Naive thymus-derived CD4-positive, alpha-beta T cell (primary cell): ENCODE results near the gene SLC25A3. TPM values are rescaled to one million over a fixed set of nuclear protein-coding genes. Genes with fewer than 3 reads are reported as not detected.

ENCODE experiments used
- ATAC-seq: fragments of 150-1000 bp; cut with Tn5 transposase; 2 replicates; pipeline ENCODE4 v1.10.0; 2021; ENCODE audit warnings: mild to moderate bottlenecking, moderate library complexity
- CTCF ChIA-PET: fragments of 350-600 bp; sonication (Branson Sonifier 250); formaldehyde crosslinking; loops from one replicate; lab custom pipeline; 2021; ENCODE audit warnings: antibody characterized with exemption; lab: Charles Lee
- POLR2A ChIA-PET: fragments of 350-600 bp; sonication (Branson Sonifier 250); formaldehyde crosslinking; loops from one replicate; lab custom pipeline; 2021; ENCODE audit warnings: antibody characterized with exemption, inconsistent platforms; lab: Charles Lee
- DNase-seq, 9 donors: peaks; one replicate each; pipeline versions ENCODE4 v3.0.0 to v3.0.0-alpha.2; 2020 to 2022; ENCODE audit warnings: mixed read lengths in 1 of 9
- H3K27ac ChIP-seq: one replicate; pipeline ENCODE4 v1.7.0; 2013; ENCODE audit warnings: mild to moderate bottlenecking, low read depth, low read length, moderate library complexity
- H3K27me3 ChIP-seq, 2 donors: one replicate each; pipeline ENCODE4 v1.7.0; 2013; ENCODE audit warnings: low read length in 2 of 2, mild to moderate bottlenecking in 2 of 2, moderate library complexity in 2 of 2; ENCODE audit not compliant: control insufficient read depth in 2 of 2, insufficient read depth in 2 of 2
- H3K36me3 ChIP-seq, 3 experiments: 1 replicate in 2 of 3; 2 replicates in 1 of 3; pipeline ENCODE4 v1.7.0; 2013; ENCODE audit warnings: low read length in 3 of 3, mild to moderate bottlenecking in 3 of 3, moderate library complexity in 1 of 3; ENCODE audit not compliant: insufficient read depth in 3 of 3, control insufficient read depth in 2 of 3
- H3K4me1 ChIP-seq, 2 donors: one replicate each; pipeline ENCODE4 v1.7.0; 2013; ENCODE audit warnings: low read length in 2 of 2, mild to moderate bottlenecking in 2 of 2, moderate library complexity in 1 of 2; ENCODE audit not compliant: control insufficient read depth in 2 of 2, insufficient read depth in 2 of 2
- H3K4me3 ChIP-seq: 2 replicates; pipeline ENCODE4 v1.7.0; 2013; ENCODE audit warnings: mild to moderate bottlenecking, low read length
- H3K9me3 ChIP-seq, 3 experiments: 1 replicate in 2 of 3; 2 replicates in 1 of 3; pipeline ENCODE4 v1.7.0; 2013; ENCODE audit warnings: low read length in 3 of 3; ENCODE audit not compliant: control insufficient read depth in 2 of 3
- H3K27ac Mint-ChIP-seq, 9 donors: one replicate each; pipeline ENCODE4 v1.8.0; 2020 to 2022; ENCODE audit warnings: mixed read lengths in 9 of 9, mild to moderate bottlenecking in 8 of 9, moderate library complexity in 5 of 9, inconsistent platforms in 2 of 9
- H3K27me3 Mint-ChIP-seq, 5 donors: one replicate each; pipeline ENCODE4 v1.8.0; 2021 to 2022; ENCODE audit warnings: mixed read lengths in 5 of 5, mild to moderate bottlenecking in 1 of 5
- H3K36me3 Mint-ChIP-seq, 5 donors: one replicate each; pipeline ENCODE4 v1.8.0; 2020 to 2022; ENCODE audit warnings: mixed read lengths in 5 of 5, mild to moderate bottlenecking in 3 of 5, inconsistent platforms in 1 of 5
- H3K4me1 Mint-ChIP-seq, 7 donors: one replicate each; pipeline ENCODE4 v1.8.0; 2020 to 2022; ENCODE audit warnings: mixed read lengths in 7 of 7, mild to moderate bottlenecking in 3 of 7, inconsistent platforms in 1 of 7
- H3K4me3 Mint-ChIP-seq, 10 donors: one replicate each; pipeline ENCODE4 v1.8.0; 2020 to 2022; ENCODE audit warnings: mild to moderate bottlenecking in 10 of 10, mixed read lengths in 10 of 10, moderate library complexity in 6 of 10, inconsistent platforms in 2 of 10
- H3K9me3 Mint-ChIP-seq, 11 donors: one replicate each; pipeline ENCODE4 v1.8.0; 2020 to 2022; ENCODE audit warnings: mixed read lengths in 11 of 11, mild to moderate bottlenecking in 4 of 11, inconsistent platforms in 1 of 11, moderate library complexity in 1 of 11
- intact Hi-C, 2 donors: fragments of 100-400 bp; cut with micrococcal nuclease; formaldehyde crosslinking; loops; one replicate each; pipeline ENCODE4 v1.15.1; 2023
- polyA plus RNA-seq, 2 donors: library from polyadenylated mRNA; unstranded; fragments of 300-500 nt; fragmentation: Illumina TruSeq; gene quantifications; one replicate each; pipeline ENCODE4 v1.2.3, GENCODE V29; 2021
- total RNA-seq, 6 experiments: library from RNA in 5 of 6; stranded (reverse) in 5 of 6; gene quantifications; 1 replicate in 5 of 6; 2 replicates in 1 of 6; pipeline ENCODE4 v1.2.3 and lab custom pipeline; 2021 to 2026

SLC25A3 gene
- total and polyA plus RNA-seq, 7 experiments from 2014 or later: 234 to 448 (median 314) TPM

GRCh38 chr12:98645572-98646067 lies 52.1 kb downstream of the SLC25A3 start:
- H3K4me1 ChIP-seq: peaks cover 0 to 8% of the 10 kb centered on the region in 2 donors
- ATAC-seq (no peak), DNase-seq (peak in 4 of 9 donors; percentile 5 to 12 (median 8))
- no peaks in the 10 kb centered on the region for H3K9me3 Mint-ChIP-seq
- intact Hi-C loops: loop anchor here (1.0 to 2.0 kb wide), 7 partner anchors 9 to 1739 kb away; partner anchors contain the start of genes NEDD1 (in 2 of the 2), SLC25A3 (in 2 of the 2), TMPO (in 2 of the 2) and BLTP3B (in 1 of the 2)
- peaks cover 7 to 40% (median 27%) of the 10 kb centered on the region in 7 donors for H3K4me1 Mint-ChIP-seq
- no peaks in the 10 kb centered on the region for H3K9me3 ChIP-seq
- peak overlapping the region; percentile 76 for H3K27ac ChIP-seq
- CTCF ChIA-PET: interaction anchor here (0.7 to 2.1 kb wide), 3 partner anchors 39 to 76 kb away, joined by 3 to 5 read pairs (median 3); partner anchors contain the start of gene SLC25A3
- H3K27me3 ChIP-seq: no peaks in the 10 kb centered on the region
- peak overlapping the region; percentile 72 for H3K4me3 ChIP-seq
- POLR2A ChIA-PET: interaction anchor here (0.7 to 1.6 kb wide), 3 partner anchors 25 to 132 kb away, joined by 3 to 20 read pairs (median 4); partner anchors contain the start of gene SLC25A3
- peak overlapping the region; percentile 56 to 91 (median 88) for H3K27ac Mint-ChIP-seq
- peak overlapping the region; percentile 90 to 100 (median 96) for H3K4me3 Mint-ChIP-seq
- peaks cover 0 to 12% (median 5%) of the 10 kb centered on the region in 5 donors for H3K36me3 Mint-ChIP-seq
- H3K36me3 ChIP-seq: peaks cover 0 to 25% (median 3%) of the 10 kb centered on the region in 3 experiments
- no peaks in the 10 kb centered on the region for H3K27me3 Mint-ChIP-seq

GRCh38 chr12:98646294-98647090 lies 53.0 kb downstream of the SLC25A3 start:
- Histone ChIP-seq H3K27ac (peak overlapping the region; percentile 28), H3K27me3 (no peaks in the 10 kb centered on the region), H3K4me1 (peaks cover 0 to 8% of the 10 kb centered on the region in 2 donors), H3K4me3 (peak overlapping the region; percentile 72), H3K9me3 (no peaks in the 10 kb centered on the region), H3K36me3 (peaks cover 0 to 25% (median 3%) of the 10 kb centered on the region in 3 experiments)
- Mint-ChIP-seq H3K36me3 (peaks cover 0 to 10% (median 5%) of the 10 kb centered on the region in 5 donors), H3K4me3 (peak overlapping the region; percentile 81 to 100 (median 96)), H3K4me1 (peaks cover 7 to 40% (median 26%) of the 10 kb centered on the region in 7 donors), H3K9me3 (no peaks in the 10 kb centered on the region), H3K27ac (peak overlapping the region; percentile 39 to 90 (median 74)), H3K27me3 (no peaks in the 10 kb centered on the region)
- CTCF ChIA-PET: interaction anchor here (0.7 to 2.1 kb wide), 3 partner anchors 40 to 77 kb away, joined by 3 to 5 read pairs (median 3); partner anchors contain the start of gene SLC25A3
- peak in 1 of 9 donors; percentile 10 for DNase-seq
- no peak for ATAC-seq
- POLR2A ChIA-PET: interaction anchor here (0.7 to 1.6 kb wide), 4 partner anchors 24 to 133 kb away, joined by 3 to 20 read pairs (median 4); partner anchors contain the start of gene SLC25A3
- intact Hi-C loops: no loop called here

- H3K27me3 Mint-ChIP-seq: no peaks in the 10 kb centered on the region
- DNase-seq (no peak), ATAC-seq (no peak)
- H3K36me3 Mint-ChIP-seq: peaks cover 0 to 11% (median 5%) of the 10 kb centered on the region in 5 donors
- no peak overlapping the region for H3K4me3 Mint-ChIP-seq
- H3K9me3 Mint-ChIP-seq: no peaks in the 10 kb centered on the region
- peaks cover 0 to 11% (median 3%) of the 10 kb centered on the region in 3 experiments for H3K36me3 ChIP-seq
- POLR2A ChIA-PET: interaction anchor here (1.2 to 1.6 kb wide), 3 partner anchors 13 to 58 kb away, joined by 4 to 6 read pairs (median 4); partner anchors contain the start of gene SLC25A3
- H3K4me1 Mint-ChIP-seq: peaks cover 11 to 28% (median 17%) of the 10 kb centered on the region in 7 donors
- H3K9me3 ChIP-seq: no peaks in the 10 kb centered on the region
- no peaks in the 10 kb centered on the region for H3K27me3 ChIP-seq
- intact Hi-C loops: no loop called here
- H3K27ac Mint-ChIP-seq: no peak overlapping the region
- H3K4me3 ChIP-seq: no peak overlapping the region
- CTCF ChIA-PET: interaction anchor here (0.6 to 5.4 kb wide), 7 partner anchors 11 to 226 kb away, joined by 3 to 59 read pairs (median 3); no protein-coding TSS in a partner anchor
- peaks cover 0 to 4% of the 10 kb centered on the region in 2 donors for H3K4me1 ChIP-seq
- H3K27ac ChIP-seq: no peak overlapping the region
Observed at GRCh38 chr12:98651328-98651727, 57.8 kb downstream of the SLC25A3 start.

- no peak overlapping the region for H3K27ac ChIP-seq
- Mint-ChIP-seq H3K36me3 (peaks cover 2 to 27% (median 12%) of the 10 kb centered on the region in 5 donors), H3K27ac (peak overlapping the region in 1 of 9 donors; percentile 70), H3K9me3 (no peaks in the 10 kb centered on the region), H3K4me1 (peaks cover 4 to 18% (median 12%) of the 10 kb centered on the region in 7 donors), H3K4me3 (no peak overlapping the region), H3K27me3 (no peaks in the 10 kb centered on the region)
- ChIA-PET CTCF (interaction anchor here (1.2 to 5.4 kb wide), 3 partner anchors 9 to 87 kb away, joined by 6 to 59 read pairs (median 7); no protein-coding TSS in a partner anchor), POLR2A (interaction anchor here (1.0 kb wide), 1 partner anchor 87 kb away, joined by 3 read pairs; no protein-coding TSS in a partner anchor)
- no peak overlapping the region for H3K4me3 ChIP-seq
- H3K27me3 ChIP-seq: no peaks in the 10 kb centered on the region
- peak in 7 of 9 donors; percentile 32 to 69 (median 51) for DNase-seq
- H3K4me1 ChIP-seq: no peaks in the 10 kb centered on the region
- peaks cover 3 to 24% (median 5%) of the 10 kb centered on the region in 3 experiments for H3K36me3 ChIP-seq
- no peaks in the 10 kb centered on the region for H3K9me3 ChIP-seq
- ATAC-seq: peak; percentile 64
- intact Hi-C loops: loop anchor here (1.0 to 2.0 kb wide), 8 partner anchors 9 to 229 kb away; partner anchors contain the start of genes APAF1 (in 1 of the 2), IKBIP (in 1 of the 2) and SLC25A3 (in 1 of the 2)
Observed at GRCh38 chr12:98653866-98654493, 60.5 kb downstream of the SLC25A3 start.

Other genes with a start within 250 kb of the SLC25A3 start
- gene TMPO, start 78.1 kb upstream of the SLC25A3 start, total RNA-seq: 100 to 1,000 TPM in 3 of 5 experiments, 10 to 100 TPM in 2; 88.1 to 267 (median 161) TPM
- 10 to 100 TPM; 62.8 to 70.4 TPM for gene TMPO, start 78.1 kb upstream of the SLC25A3 start, polyA plus RNA-seq
- 10 to 100 TPM in 1 of 5 experiments, 1 to 10 TPM in 4; 2.3 to 24.6 (median 6.1) TPM for gene IKBIP, start 51.1 kb downstream of the SLC25A3 start, total RNA-seq
- gene IKBIP, start 51.1 kb downstream of the SLC25A3 start, polyA plus RNA-seq: 1 to 10 TPM; 4.6 to 5.3 TPM
- gene APAF1, start 51.6 kb downstream of the SLC25A3 start, total RNA-seq: 10 to 100 TPM; 22.8 to 36.4 (median 28.6) TPM
- 1 to 10 TPM; 3.4 to 7.4 TPM for gene APAF1, start 51.6 kb downstream of the SLC25A3 start, polyA plus RNA-seq